Caco-2 (cell line): Measurements from ENCODE around the gene UBL7. TPM values are rescaled to one million over a fixed set of nuclear protein-coding genes. Genes with fewer than 3 reads are reported as not detected.

Experiments
- BruUV-seq: library from RNA; stranded (reverse); fragments of 400-500 nt; replicated peaks from 2 replicates; lab custom pipeline; 2021; lab: Mats Ljungman, UMichigan
- CTCF ChIA-PET: fragments of 300-600 bp; sonication (Branson Sonifier 250); formaldehyde crosslinking; loops from one replicate; lab custom pipeline; 2022; ENCODE audit warnings: antibody characterized with exemption; lab: Charles Lee
- POLR2A ChIA-PET: fragments of 300-600 bp; sonication (Branson Sonifier 250); formaldehyde crosslinking; loops from one replicate; lab custom pipeline; 2022; ENCODE audit warnings: antibody characterized with exemption; lab: Charles Lee
- DNase-seq, 2 experiments: peaks; one replicate each; pipeline versions ENCODE4 v3.0.0 to v3.0.0-alpha.2; 2020 to 2022
- H3K27me3 ChIP-seq: replicated peaks from 2 replicates; pipeline ENCODE4 v1.6.0; 2011; ENCODE audit warnings: low read length; ENCODE audit not compliant: control insufficient read depth, insufficient read depth
- H3K36me3 ChIP-seq: 2 replicates; pipeline ENCODE4 v1.5.1; 2011; ENCODE audit warnings: low read length; ENCODE audit not compliant: control insufficient read depth, insufficient read depth
- H3K4me1 ChIP-seq: fragments of 250-450 bp; sonication (Bioruptor Pico); 2 replicates; pipeline ENCODE4 v1.5.1; 2020; ENCODE audit warnings: mild to moderate bottlenecking
- H3K4me3 ChIP-seq: 2 replicates; pipeline ENCODE4 v1.5.1; 2011; ENCODE audit warnings: low read depth, mild to moderate bottlenecking, control low read depth, low read length
- H3K9me3 ChIP-seq: fragments of 250-450 bp; sonication (Bioruptor Pico); 2 replicates; pipeline ENCODE4 v1.5.1; 2020; ENCODE audit warnings: mild to moderate bottlenecking, moderate library complexity
- H3K27ac Mint-ChIP-seq: one replicate; pipeline ENCODE4 v1.8.0; 2022; ENCODE audit warnings: mixed read lengths; ENCODE audit not compliant: unreplicated experiment
- H3K27me3 Mint-ChIP-seq: one replicate; pipeline ENCODE4 v1.8.0; 2022; ENCODE audit warnings: mixed read lengths; ENCODE audit not compliant: insufficient read depth, unreplicated experiment
- H3K36me3 Mint-ChIP-seq: one replicate; pipeline ENCODE4 v1.8.0; 2022; ENCODE audit warnings: mild to moderate bottlenecking, mixed read lengths; ENCODE audit not compliant: insufficient read depth, unreplicated experiment
- H3K4me1 Mint-ChIP-seq: one replicate; pipeline ENCODE4 v1.8.0; 2022; ENCODE audit warnings: low read depth, mixed read lengths; ENCODE audit not compliant: unreplicated experiment
- H3K4me3 Mint-ChIP-seq: one replicate; pipeline ENCODE4 v1.8.0; 2022; ENCODE audit warnings: mild to moderate bottlenecking, moderate library complexity, mixed read lengths; ENCODE audit not compliant: unreplicated experiment
- H3K9me3 Mint-ChIP-seq: one replicate; pipeline ENCODE4 v1.8.0; 2022; ENCODE audit warnings: mixed read lengths; ENCODE audit not compliant: unreplicated experiment
- intact Hi-C: fragments of 100-400 bp; cut with micrococcal nuclease; formaldehyde crosslinking; loops from one replicate; pipeline ENCODE4 v1.10.0; 2022; ENCODE audit not compliant: unreplicated experiment
- total RNA-seq: library from RNA; stranded (reverse); gene quantifications from 2 replicates; pipeline ENCODE4 v1.2.3, GENCODE V29; 2022
- TF ChIP-seq, protein P1 (sequence below), 2 experiments: fragments of 200-600 bp in 1 of 2; IDR thresholded peaks; 1 replicate in 1 of 2; 2 replicates in 1 of 2; pipeline versions ENCODE4 v1.5.1 to v1.8.0; 2011 to 2022; ENCODE audit warnings: antibody characterized with exemption in 1 of 2, control low read depth in 1 of 2, inconsistent platforms in 1 of 2, low read depth in 1 of 2, low read length in 1 of 2, mild to moderate bottlenecking in 1 of 2, moderate library complexity in 1 of 2; ENCODE audit not compliant: insufficient read depth in 1 of 2, severe bottlenecking in 1 of 2, unreplicated experiment in 1 of 2

Gene UBL7
- total RNA-seq, 1 experiment from 2014 or later = 34.4 TPM

GRCh38 chr15:74432968-74433591 lies 27.9 kb downstream of the UBL7 start:
- H3K4me1 ChIP-seq = peaks cover 12% of the 10 kb centered on the region
- TSS peak; percentile 20 for BruUV-seq
- ChIA-PET CTCF (interaction anchor here (0.6 to 1.7 kb wide), 2 partner anchors 28 to 121 kb away, joined by 3 to 5 read pairs; partner anchors contain the start of gene UBL7), POLR2A (interaction anchor here (0.6 to 0.9 kb wide), 4 partner anchors 10 to 61 kb away, joined by 3 to 8 read pairs (median 4); no protein-coding TSS in a partner anchor)
- H3K4me3 ChIP-seq = peak overlapping the region; percentile 94
- H3K27me3 Mint-ChIP-seq = no peaks in the 10 kb centered on the region
- intact Hi-C loops = loop anchor here (5.0 kb wide), 1 partner anchor 49 kb away; no protein-coding TSS in a partner anchor
- H3K9me3 ChIP-seq = no peaks in the 10 kb centered on the region
- H3K36me3 ChIP-seq = no peaks in the 10 kb centered on the region; the same call in none of the 2 replicates
- peak overlapping the region; percentile 68 for H3K4me3 Mint-ChIP-seq
- TF ChIP-seq, protein P1, sequence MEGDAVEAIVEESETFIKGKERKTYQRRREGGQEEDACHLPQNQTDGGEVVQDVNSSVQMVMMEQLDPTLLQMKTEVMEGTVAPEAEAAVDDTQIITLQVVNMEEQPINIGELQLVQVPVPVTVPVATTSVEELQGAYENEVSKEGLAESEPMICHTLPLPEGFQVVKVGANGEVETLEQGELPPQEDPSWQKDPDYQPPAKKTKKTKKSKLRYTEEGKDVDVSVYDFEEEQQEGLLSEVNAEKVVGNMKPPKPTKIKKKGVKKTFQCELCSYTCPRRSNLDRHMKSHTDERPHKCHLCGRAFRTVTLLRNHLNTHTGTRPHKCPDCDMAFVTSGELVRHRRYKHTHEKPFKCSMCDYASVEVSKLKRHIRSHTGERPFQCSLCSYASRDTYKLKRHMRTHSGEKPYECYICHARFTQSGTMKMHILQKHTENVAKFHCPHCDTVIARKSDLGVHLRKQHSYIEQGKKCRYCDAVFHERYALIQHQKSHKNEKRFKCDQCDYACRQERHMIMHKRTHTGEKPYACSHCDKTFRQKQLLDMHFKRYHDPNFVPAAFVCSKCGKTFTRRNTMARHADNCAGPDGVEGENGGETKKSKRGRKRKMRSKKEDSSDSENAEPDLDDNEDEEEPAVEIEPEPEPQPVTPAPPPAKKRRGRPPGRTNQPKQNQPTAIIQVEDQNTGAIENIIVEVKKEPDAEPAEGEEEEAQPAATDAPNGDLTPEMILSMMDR (IDR thresholded peaks at IDR 0.05; ENCODE audit: insufficient read depth in 1 of 2, low read depth in 1 of 2, low read length in 1 of 2, severe bottlenecking in 1 of 2, unreplicated experiment in 1 of 2) = no peak
- H3K27ac Mint-ChIP-seq = no peak overlapping the region
- no peaks in the 10 kb centered on the region for H3K9me3 Mint-ChIP-seq
- DNase-seq = no peak
- no peaks in the 10 kb centered on the region for H3K27me3 ChIP-seq
- peaks cover 32% of the 10 kb centered on the region for H3K4me1 Mint-ChIP-seq
- peaks cover 22% of the 10 kb centered on the region for H3K36me3 Mint-ChIP-seq

DNA sequence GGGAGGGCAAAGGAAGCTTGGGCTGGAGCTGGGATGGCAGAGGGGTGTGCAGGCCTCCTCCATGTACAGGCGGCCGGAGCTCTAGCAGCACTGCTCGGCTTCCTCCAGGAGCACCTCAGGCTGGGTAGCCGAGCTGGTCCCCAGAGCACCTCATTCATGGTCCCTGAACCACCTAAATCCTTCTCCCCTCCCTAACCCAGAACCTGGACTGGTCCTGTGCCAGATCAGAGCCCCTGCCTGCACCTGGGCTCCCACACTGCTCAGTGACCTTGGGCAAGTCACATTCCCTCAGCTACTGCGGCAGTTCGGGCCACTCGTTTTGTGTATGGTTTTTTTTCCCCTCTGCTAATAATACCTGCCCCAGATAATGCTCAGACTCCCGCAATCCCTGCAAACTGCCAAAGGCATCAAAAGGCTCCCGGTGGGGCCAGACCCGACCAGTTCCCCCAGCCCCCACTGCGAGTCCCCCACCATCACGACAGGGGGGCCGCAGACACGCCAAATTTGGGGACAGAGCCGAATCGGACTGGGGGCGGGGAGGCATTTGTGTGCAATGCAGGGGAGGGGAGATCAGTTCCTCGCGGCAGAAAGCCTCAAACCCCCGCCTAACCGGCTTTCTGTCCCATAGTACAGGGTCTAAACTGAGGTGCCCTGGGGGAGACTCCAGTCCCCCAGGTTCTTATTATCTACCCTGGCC lies 28.5 kb downstream of the UBL7 start:
- H3K4me1 ChIP-seq = peaks cover 12% of the 10 kb centered on the region
- peaks cover 28% of the 10 kb centered on the region for H3K36me3 Mint-ChIP-seq
- CTCF ChIA-PET = interaction anchor here (0.6 to 1.7 kb wide), 3 partner anchors 28 to 120 kb away, joined by 3 to 5 read pairs (median 3); partner anchors contain the start of gene UBL7

More for the DNA sequence above, 28.5 kb downstream of the UBL7 start:
- Histone ChIP-seq H3K9me3 (no peaks in the 10 kb centered on the region), H3K27me3 (no peaks in the 10 kb centered on the region), H3K4me3 (peak overlapping the region; percentile 94), H3K36me3 (no peaks in the 10 kb centered on the region; the same call in none of the 2 replicates)
- DNase-seq = no peak
- TF ChIP-seq, protein P1 (IDR thresholded peaks at IDR 0.05; ENCODE audit: insufficient read depth in 1 of 2, low read depth in 1 of 2, low read length in 1 of 2, severe bottlenecking in 1 of 2, unreplicated experiment in 1 of 2) = no peak
- peak overlapping the region; percentile 68 for H3K4me3 Mint-ChIP-seq
- intact Hi-C loops = loop anchor here (5.0 kb wide), 1 partner anchor 50 kb away; no protein-coding TSS in a partner anchor
- peak overlapping the region; percentile 29 for H3K27ac Mint-ChIP-seq
- BruUV-seq = no TSS peak
- POLR2A ChIA-PET = interaction anchor here (0.6 kb wide), 3 partner anchors 11 to 26 kb away, joined by 3 to 8 read pairs (median 4); no protein-coding TSS in a partner anchor
- no peaks in the 10 kb centered on the region for H3K9me3 Mint-ChIP-seq
- H3K4me1 Mint-ChIP-seq = peaks cover 32% of the 10 kb centered on the region
- H3K27me3 Mint-ChIP-seq = no peaks in the 10 kb centered on the region
